SK-N-SH treated with all-trans-retinoic acid at 6 μM for 48 hours (cell line): ENCODE results near the gene TMEM139.
A peak's percentile ranks its signal among the peaks of the same experiment; 100 is the strongest.
"Not testable (repeated sequence)": the region's sequence is repeated elsewhere in the genome, so short reads cannot be mapped to it uniquely, and the experiment has no call there.

Source experiments
- ATAC-seq: fragments of 200-7000 bp; cut with Tn5 transposase; 3 replicates; pipeline ENCODE4 v1.9.1; 2020; ENCODE audit warnings: mild to moderate bottlenecking, moderate library complexity
- ARNTL ChIP-seq: fragments of 450-650 bp; formaldehyde crosslinking; IDR thresholded peaks from 2 replicates; pipeline ENCODE4 v1.5.0; 2020; ENCODE audit warnings: low read depth, mild to moderate bottlenecking, moderate library complexity, borderline replicate concordance
- BACH2 ChIP-seq: fragments of 250-450 bp; sonication (Bioruptor Pico); IDR thresholded peaks from 2 replicates; pipeline ENCODE4 v1.9.0; 2021; ENCODE audit warnings: mild to moderate bottlenecking, borderline replicate concordance
- CSDC2 ChIP-seq: fragments of 250-450 bp; sonication (Bioruptor Pico); IDR thresholded peaks from 2 replicates; pipeline ENCODE4 v1.5.0; 2020; ENCODE audit warnings: mild to moderate bottlenecking, moderate library complexity
- ESRRG ChIP-seq: fragments of 250-450 bp; sonication (Bioruptor Pico); IDR thresholded peaks from 2 replicates; pipeline ENCODE4 v1.6.1; 2021; ENCODE audit warnings: mild to moderate bottlenecking
- GLIS3 ChIP-seq: fragments of 250-450 bp; sonication (Bioruptor Pico); IDR thresholded peaks from 2 replicates; pipeline ENCODE4 v1.5.0; 2020; ENCODE audit warnings: mild to moderate bottlenecking, moderate library complexity
- ISL1 ChIP-seq: fragments of 250-450 bp; sonication (Bioruptor Pico); IDR thresholded peaks from 2 replicates; pipeline ENCODE4 v2.1.2; 2022; ENCODE audit warnings: mild to moderate bottlenecking, moderate library complexity
- OSR1 ChIP-seq: fragments of 250-450 bp; sonication (Bioruptor Pico); IDR thresholded peaks from 2 replicates; pipeline ENCODE4 v1.8.0; 2022; ENCODE audit warnings: moderate library complexity, mild to moderate bottlenecking, inconsistent platforms
- PPARA ChIP-seq: fragments of 250-450 bp; sonication (Bioruptor Pico); IDR thresholded peaks from 2 replicates; pipeline ENCODE4 v1.5.0; 2020; ENCODE audit warnings: mild to moderate bottlenecking, borderline replicate concordance
- RARB ChIP-seq: fragments of 250-450 bp; sonication (Bioruptor Pico); IDR thresholded peaks from 2 replicates; pipeline ENCODE4 v1.8.0; 2021; ENCODE audit warnings: mild to moderate bottlenecking, moderate library complexity
- SNAI2 ChIP-seq: fragments of 250-450 bp; sonication (Bioruptor Pico); IDR thresholded peaks from 2 replicates; pipeline ENCODE4 v1.5.0; 2020; ENCODE audit warnings: mild to moderate bottlenecking, moderate library complexity
- TOX ChIP-seq: fragments of 250-450 bp; sonication (Bioruptor Pico); IDR thresholded peaks from 2 replicates; pipeline ENCODE4 v1.8.0; 2021; ENCODE audit warnings: mild to moderate bottlenecking, moderate library complexity, borderline replicate concordance
- ZC3H10 ChIP-seq: fragments of 250-450 bp; sonication (Bioruptor Pico); IDR thresholded peaks from 2 replicates; pipeline ENCODE4 v1.5.1; 2021; ENCODE audit warnings: mild to moderate bottlenecking, moderate library complexity
- ZFP3 ChIP-seq: fragments of 250-450 bp; sonication (Bioruptor Pico); IDR thresholded peaks from 2 replicates; pipeline ENCODE4 v1.5.0; 2020; ENCODE audit warnings: mild to moderate bottlenecking, moderate library complexity
- ZFP30 ChIP-seq: fragments of 450-650 bp; formaldehyde crosslinking; IDR thresholded peaks from 2 replicates; pipeline ENCODE4 v1.5.0; 2022; ENCODE audit warnings: mild to moderate bottlenecking, moderate library complexity
- ZNF565 ChIP-seq: fragments of 450-650 bp; formaldehyde crosslinking; conservative IDR thresholded peaks from 2 replicates; pipeline ENCODE4 v1.5.0; 2020; ENCODE audit warnings: low read depth, mild to moderate bottlenecking, moderate library complexity
- ZNF70 ChIP-seq: fragments of 450-650 bp; formaldehyde crosslinking; IDR thresholded peaks from 2 replicates; pipeline ENCODE4 v1.5.0; 2020; ENCODE audit warnings: mild to moderate bottlenecking, moderate library complexity
- ZNF8 ChIP-seq: fragments of 450-650 bp; formaldehyde crosslinking; IDR thresholded peaks from 2 replicates; pipeline ENCODE4 v1.5.0; 2020; ENCODE audit warnings: mild to moderate bottlenecking, moderate library complexity
- TF ChIP-seq, protein P1 (sequence below): fragments of 250-450 bp; sonication (Bioruptor Pico); IDR thresholded peaks from 2 replicates; pipeline ENCODE4 v1.8.0; 2020; ENCODE audit warnings: mild to moderate bottlenecking, moderate library complexity, borderline replicate concordance
- TF ChIP-seq, protein P2 (sequence below): fragments of 250-450 bp; sonication (Bioruptor Pico); IDR thresholded peaks from 2 replicates; pipeline ENCODE4 v1.5.1; 2021; ENCODE audit warnings: mild to moderate bottlenecking, moderate library complexity
- TF ChIP-seq, protein P3 (sequence below): fragments of 250-450 bp; sonication (Bioruptor Pico); IDR thresholded peaks from 2 replicates; pipeline ENCODE4 v1.8.0; 2021; ENCODE audit warnings: low read depth, mild to moderate bottlenecking, moderate library complexity, borderline replicate concordance
- TF ChIP-seq, protein P4 (sequence below): fragments of 250-450 bp; sonication (Bioruptor Pico); IDR thresholded peaks from 2 replicates; pipeline ENCODE4 v1.5.0; 2020; ENCODE audit warnings: mild to moderate bottlenecking, moderate library complexity
- TF ChIP-seq, protein P5 (sequence below): fragments of 250-450 bp; sonication (Bioruptor Pico); IDR thresholded peaks from 2 replicates; pipeline ENCODE4 v1.5.1; 2020; ENCODE audit warnings: low read depth, mild to moderate bottlenecking, moderate library complexity

Gene TMEM139

DNA sequence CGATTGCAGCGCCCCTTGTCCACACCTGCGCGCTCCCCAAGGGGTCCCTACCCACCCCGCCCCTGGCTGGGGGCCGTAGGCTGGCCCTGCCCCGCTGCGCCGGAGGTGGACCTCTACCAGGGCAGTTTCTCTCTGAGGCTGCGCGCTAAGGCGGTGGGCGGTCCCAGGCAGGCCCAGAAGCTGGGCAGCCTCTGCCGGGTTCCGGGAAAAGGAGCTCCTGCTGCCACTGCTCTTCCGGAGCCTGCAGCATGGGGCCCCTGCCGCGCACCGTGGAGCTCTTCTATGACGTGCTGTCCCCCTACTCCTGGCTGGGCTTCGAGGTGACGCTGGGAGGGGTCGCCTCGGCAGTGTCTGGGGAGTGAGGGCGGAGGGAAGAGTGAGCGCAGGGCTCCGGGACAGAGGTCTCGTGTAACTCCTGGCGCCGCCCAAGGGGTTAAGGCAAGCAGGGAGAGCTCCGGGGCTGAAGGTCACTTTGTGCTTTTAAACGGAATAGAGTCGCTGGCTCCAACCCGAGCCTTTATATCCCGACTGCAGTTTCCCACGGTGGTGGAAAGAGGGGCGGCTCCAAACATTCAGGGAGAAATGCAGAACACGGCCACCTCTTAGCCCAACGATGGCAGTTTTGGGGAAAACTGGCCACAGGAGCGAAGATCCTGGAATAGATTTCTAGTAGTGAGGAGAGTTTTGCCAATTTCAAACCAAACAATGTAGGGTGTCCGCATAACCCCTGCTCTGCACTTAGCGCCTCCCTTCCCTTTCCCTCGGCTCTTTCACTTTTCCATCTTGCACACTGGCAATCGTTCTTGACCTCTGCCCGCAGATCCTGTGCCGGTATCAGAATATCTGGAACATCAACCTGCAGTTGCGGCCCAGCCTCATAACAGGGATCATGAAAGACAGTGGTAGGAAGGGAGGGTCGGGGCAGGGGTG lies 21.2 kb upstream of the TMEM139 start, which contains the start of gene GSTK1:
TSS of gene GSTK1 (plus strand) at position 176 of the 930 bp plus-strand sequence. CDS start at position 249, 73 bp downstream.
- peak; percentile 100 for ATAC-seq
- TF ChIP-seq ISL1 (CRISPR knock-in tag) (no peak), ZFP3 (CRISPR knock-in tag) (peak; percentile 82), TOX (CRISPR knock-in tag) (no peak), ZC3H10 (CRISPR knock-in tag) (no peak), ZNF565 (CRISPR knock-in tag) (no peak)

GRCh38 chr7:143264196-143264568 lies 20.6 kb upstream of the TMEM139 start:
- not testable (repeated sequence) for ATAC-seq

- no peak for TF ChIP-seq GLIS3 (CRISPR knock-in tag)
- no peak for TF ChIP-seq OSR1
- TF ChIP-seq ZFP3 (CRISPR knock-in tag) = no peak
- TF ChIP-seq ZFP30 (CRISPR knock-in tag) = no peak
- TF ChIP-seq TOX (CRISPR knock-in tag) = no peak
- TF ChIP-seq, protein P1, sequence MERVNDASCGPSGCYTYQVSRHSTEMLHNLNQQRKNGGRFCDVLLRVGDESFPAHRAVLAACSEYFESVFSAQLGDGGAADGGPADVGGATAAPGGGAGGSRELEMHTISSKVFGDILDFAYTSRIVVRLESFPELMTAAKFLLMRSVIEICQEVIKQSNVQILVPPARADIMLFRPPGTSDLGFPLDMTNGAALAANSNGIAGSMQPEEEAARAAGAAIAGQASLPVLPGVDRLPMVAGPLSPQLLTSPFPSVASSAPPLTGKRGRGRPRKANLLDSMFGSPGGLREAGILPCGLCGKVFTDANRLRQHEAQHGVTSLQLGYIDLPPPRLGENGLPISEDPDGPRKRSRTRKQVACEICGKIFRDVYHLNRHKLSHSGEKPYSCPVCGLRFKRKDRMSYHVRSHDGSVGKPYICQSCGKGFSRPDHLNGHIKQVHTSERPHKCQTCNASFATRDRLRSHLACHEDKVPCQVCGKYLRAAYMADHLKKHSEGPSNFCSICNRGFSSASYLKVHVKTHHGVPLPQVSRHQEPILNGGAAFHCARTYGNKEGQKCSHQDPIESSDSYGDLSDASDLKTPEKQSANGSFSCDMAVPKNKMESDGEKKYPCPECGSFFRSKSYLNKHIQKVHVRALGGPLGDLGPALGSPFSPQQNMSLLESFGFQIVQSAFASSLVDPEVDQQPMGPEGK = no peak
- TF ChIP-seq, protein P2, sequence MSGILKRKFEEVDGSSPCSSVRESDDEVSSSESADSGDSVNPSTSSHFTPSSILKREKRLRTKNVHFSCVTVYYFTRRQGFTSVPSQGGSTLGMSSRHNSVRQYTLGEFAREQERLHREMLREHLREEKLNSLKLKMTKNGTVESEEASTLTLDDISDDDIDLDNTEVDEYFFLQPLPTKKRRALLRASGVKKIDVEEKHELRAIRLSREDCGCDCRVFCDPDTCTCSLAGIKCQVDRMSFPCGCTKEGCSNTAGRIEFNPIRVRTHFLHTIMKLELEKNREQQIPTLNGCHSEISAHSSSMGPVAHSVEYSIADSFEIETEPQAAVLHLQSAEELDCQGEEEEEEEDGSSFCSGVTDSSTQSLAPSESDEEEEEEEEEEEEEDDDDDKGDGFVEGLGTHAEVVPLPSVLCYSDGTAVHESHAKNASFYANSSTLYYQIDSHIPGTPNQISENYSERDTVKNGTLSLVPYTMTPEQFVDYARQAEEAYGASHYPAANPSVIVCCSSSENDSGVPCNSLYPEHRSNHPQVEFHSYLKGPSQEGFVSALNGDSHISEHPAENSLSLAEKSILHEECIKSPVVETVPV (CRISPR knock-in tag) = no peak
- no peak for TF ChIP-seq ZNF565 (CRISPR knock-in tag)
- no peak for TF ChIP-seq ZC3H10 (CRISPR knock-in tag)
- TF ChIP-seq CSDC2 = no peak
- ATAC-seq = no peak
Observed at GRCh38 chr7:143265017-143265693, 19.6 kb upstream of the TMEM139 start.

GRCh38 chr7:143269251-143269650 lies 15.5 kb upstream of the TMEM139 start:
- TF ChIP-seq SNAI2 (CRISPR knock-in tag) = no peak
- TF ChIP-seq, all 23 proteins: peak for 0
- no peak for ATAC-seq

DNA sequence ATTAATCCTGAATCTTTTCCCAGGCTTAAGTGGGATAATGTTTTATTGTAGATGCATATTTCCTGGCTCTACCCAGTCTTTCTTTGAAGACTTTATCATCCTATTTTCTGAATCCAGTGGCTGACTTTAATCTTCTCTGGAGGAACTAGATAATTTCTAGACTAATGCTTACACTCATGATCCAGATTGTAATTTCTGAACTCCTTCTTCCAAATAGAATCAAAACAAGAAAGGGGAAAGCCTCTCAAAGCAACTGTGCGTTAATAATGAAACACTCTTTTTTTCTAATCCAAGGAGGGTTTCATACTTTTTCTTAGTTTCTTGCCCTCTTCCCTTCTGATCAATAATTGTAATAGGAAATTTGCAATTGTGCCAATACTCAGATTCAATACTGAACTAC lies 13.5 kb upstream of the TMEM139 start:
- no peak for ATAC-seq
- TF ChIP-seq RARB = no peak
- TF ChIP-seq TOX (CRISPR knock-in tag) = no peak
- TF ChIP-seq, protein P3, sequence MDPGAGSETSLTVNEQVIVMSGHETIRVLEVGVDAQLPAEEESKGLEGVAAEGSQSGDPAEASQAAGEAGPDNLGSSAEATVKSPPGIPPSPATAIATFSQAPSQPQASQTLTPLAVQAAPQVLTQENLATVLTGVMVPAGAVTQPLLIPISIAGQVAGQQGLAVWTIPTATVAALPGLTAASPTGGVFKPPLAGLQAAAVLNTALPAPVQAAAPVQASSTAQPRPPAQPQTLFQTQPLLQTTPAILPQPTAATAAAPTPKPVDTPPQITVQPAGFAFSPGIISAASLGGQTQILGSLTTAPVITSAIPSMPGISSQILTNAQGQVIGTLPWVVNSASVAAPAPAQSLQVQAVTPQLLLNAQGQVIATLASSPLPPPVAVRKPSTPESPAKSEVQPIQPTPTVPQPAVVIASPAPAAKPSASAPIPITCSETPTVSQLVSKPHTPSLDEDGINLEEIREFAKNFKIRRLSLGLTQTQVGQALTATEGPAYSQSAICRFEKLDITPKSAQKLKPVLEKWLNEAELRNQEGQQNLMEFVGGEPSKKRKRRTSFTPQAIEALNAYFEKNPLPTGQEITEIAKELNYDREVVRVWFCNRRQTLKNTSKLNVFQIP (CRISPR knock-in tag) = no peak
- TF ChIP-seq ZC3H10 (CRISPR knock-in tag) = no peak
- no peak for TF ChIP-seq BACH2 (CRISPR knock-in tag)
- TF ChIP-seq GLIS3 (CRISPR knock-in tag) = no peak
- TF ChIP-seq PPARA = no peak
- TF ChIP-seq ESRRG = no peak
- TF ChIP-seq ZNF70 = no peak
- TF ChIP-seq ZNF565 (CRISPR knock-in tag) = no peak
- TF ChIP-seq, protein P4, sequence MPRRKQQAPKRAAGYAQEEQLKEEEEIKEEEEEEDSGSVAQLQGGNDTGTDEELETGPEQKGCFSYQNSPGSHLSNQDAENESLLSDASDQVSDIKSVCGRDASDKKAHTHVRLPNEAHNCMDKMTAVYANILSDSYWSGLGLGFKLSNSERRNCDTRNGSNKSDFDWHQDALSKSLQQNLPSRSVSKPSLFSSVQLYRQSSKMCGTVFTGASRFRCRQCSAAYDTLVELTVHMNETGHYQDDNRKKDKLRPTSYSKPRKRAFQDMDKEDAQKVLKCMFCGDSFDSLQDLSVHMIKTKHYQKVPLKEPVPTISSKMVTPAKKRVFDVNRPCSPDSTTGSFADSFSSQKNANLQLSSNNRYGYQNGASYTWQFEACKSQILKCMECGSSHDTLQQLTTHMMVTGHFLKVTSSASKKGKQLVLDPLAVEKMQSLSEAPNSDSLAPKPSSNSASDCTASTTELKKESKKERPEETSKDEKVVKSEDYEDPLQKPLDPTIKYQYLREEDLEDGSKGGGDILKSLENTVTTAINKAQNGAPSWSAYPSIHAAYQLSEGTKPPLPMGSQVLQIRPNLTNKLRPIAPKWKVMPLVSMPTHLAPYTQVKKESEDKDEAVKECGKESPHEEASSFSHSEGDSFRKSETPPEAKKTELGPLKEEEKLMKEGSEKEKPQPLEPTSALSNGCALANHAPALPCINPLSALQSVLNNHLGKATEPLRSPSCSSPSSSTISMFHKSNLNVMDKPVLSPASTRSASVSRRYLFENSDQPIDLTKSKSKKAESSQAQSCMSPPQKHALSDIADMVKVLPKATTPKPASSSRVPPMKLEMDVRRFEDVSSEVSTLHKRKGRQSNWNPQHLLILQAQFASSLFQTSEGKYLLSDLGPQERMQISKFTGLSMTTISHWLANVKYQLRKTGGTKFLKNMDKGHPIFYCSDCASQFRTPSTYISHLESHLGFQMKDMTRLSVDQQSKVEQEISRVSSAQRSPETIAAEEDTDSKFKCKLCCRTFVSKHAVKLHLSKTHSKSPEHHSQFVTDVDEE (CRISPR knock-in tag) = no peak
- no peak for TF ChIP-seq ARNTL (CRISPR knock-in tag)
- TF ChIP-seq, protein P1 = no peak
- TF ChIP-seq OSR1 = no peak
- TF ChIP-seq ISL1 (CRISPR knock-in tag) = no peak
- TF ChIP-seq ZNF8 (CRISPR knock-in tag) = no peak
- TF ChIP-seq, protein P5, sequence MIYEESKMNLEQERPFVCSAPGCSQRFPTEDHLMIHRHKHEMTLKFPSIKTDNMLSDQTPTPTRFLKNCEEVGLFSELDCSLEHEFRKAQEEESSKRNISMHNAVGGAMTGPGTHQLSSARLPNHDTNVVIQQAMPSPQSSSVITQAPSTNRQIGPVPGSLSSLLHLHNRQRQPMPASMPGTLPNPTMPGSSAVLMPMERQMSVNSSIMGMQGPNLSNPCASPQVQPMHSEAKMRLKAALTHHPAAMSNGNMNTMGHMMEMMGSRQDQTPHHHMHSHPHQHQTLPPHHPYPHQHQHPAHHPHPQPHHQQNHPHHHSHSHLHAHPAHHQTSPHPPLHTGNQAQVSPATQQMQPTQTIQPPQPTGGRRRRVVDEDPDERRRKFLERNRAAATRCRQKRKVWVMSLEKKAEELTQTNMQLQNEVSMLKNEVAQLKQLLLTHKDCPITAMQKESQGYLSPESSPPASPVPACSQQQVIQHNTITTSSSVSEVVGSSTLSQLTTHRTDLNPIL (CRISPR knock-in tag) = no peak
